Ascending aorta (tissue), 2 donors: ENCODE data around the gene GPRASP3. TPM values are rescaled to one million over a fixed set of nuclear protein-coding genes. Genes with fewer than 3 reads are reported as not detected.
A peak's percentile ranks its signal among the peaks of the same experiment; 100 is the strongest.

ENCODE experiments used
- DNase-seq, 2 donors: peaks; one replicate each; pipeline ENCODE4 v3.0.0-alpha.2; 2019; ENCODE audit warnings: low spot score in 2 of 2
- H3K27ac ChIP-seq, 2 donors: fragments of 200-600 bp; sonication (generic); one replicate each; pipeline ENCODE4 v1.5.1; 2016 to 2017; ENCODE audit warnings: mild to moderate bottlenecking in 1 of 2
- H3K27me3 ChIP-seq: fragments of 200-600 bp; sonication (generic); one replicate; pipeline ENCODE4 v1.5.1; 2017
- H3K36me3 ChIP-seq, 2 donors: fragments of 200-600 bp; sonication (generic); one replicate each; pipeline ENCODE4 v1.5.1; 2016
- H3K4me1 ChIP-seq, 2 donors: fragments of 200-600 bp; sonication (generic); one replicate each; pipeline ENCODE4 v1.5.1; 2016 to 2017; ENCODE audit warnings: mild to moderate bottlenecking in 1 of 2
- H3K4me3 ChIP-seq, 2 donors: fragments of 200-600 bp; sonication (generic); one replicate each; pipeline ENCODE4 v1.5.1; 2016 to 2017; ENCODE audit warnings: mild to moderate bottlenecking in 1 of 2
- H3K9me3 ChIP-seq, 2 donors: fragments of 200-600 bp; sonication (generic); one replicate each; pipeline ENCODE4 v1.5.1; 2016
- CTCF ChIP-seq, 3 experiments: fragments of 200-600 bp in 2 of 3; fragments of 450-650 bp in 1 of 3; sonication (generic) in 2 of 3; IDR thresholded peaks; one replicate each; pipeline ENCODE4 v1.5.1; 2016 to 2019; ENCODE audit warnings: antibody characterized with exemption in 3 of 3, mild to moderate bottlenecking in 1 of 3, moderate library complexity in 1 of 3
- intact Hi-C: fragments of 100-400 bp; cut with DNase I; formaldehyde crosslinking; loops from one replicate; pipeline ENCODE4 v1.15.1; 2023
- total RNA-seq: library from RNA; depleted of rRNA; stranded (reverse); fragments of >200 nt; gene quantifications from one replicate; pipeline ENCODE4 v1.1.0, GENCODE V29; 2016

Gene GPRASP3
- total RNA-seq, 1 donor from 2014 or later = 1.7 TPM

- TF ChIP-seq CTCF (IDR thresholded peaks at IDR 0.05) = no peak
- intact Hi-C loops = loop anchor here (5.0 to 10.0 kb wide), 3 partner anchors 51 to 251 kb away; partner anchors contain the start of genes GPRASP2 and TMSB15A
- no peak overlapping the region for H3K4me3 ChIP-seq
- no peaks in the 10 kb centered on the region for H3K27me3 ChIP-seq
- DNase-seq = peak in 1 of 2 donors; percentile 68
- H3K36me3 ChIP-seq = no peaks in the 10 kb centered on the region
- peak overlapping the region; percentile 3 to 21 for H3K27ac ChIP-seq
- H3K9me3 ChIP-seq = no peaks in the 10 kb centered on the region
- no peaks in the 10 kb centered on the region for H3K4me1 ChIP-seq
Observed at GRCh38 chrX:102765809-102766208, 45.3 kb downstream of the GPRASP3 start.

GRCh38 chrX:102767287-102767686 lies 46.7 kb downstream of the GPRASP3 start:
- no peak for DNase-seq
- H3K9me3 ChIP-seq = no peaks in the 10 kb centered on the region
- no peak for TF ChIP-seq CTCF (IDR thresholded peaks at IDR 0.05)
- no peaks in the 10 kb centered on the region for H3K4me1 ChIP-seq
- intact Hi-C loops = loop anchor here (5.0 to 10.0 kb wide), 3 partner anchors 52 to 252 kb away; partner anchors contain the start of genes GPRASP2 and TMSB15A
- no peaks in the 10 kb centered on the region for H3K27me3 ChIP-seq
- H3K27ac ChIP-seq = no peak overlapping the region
- H3K36me3 ChIP-seq = no peaks in the 10 kb centered on the region
- H3K4me3 ChIP-seq = no peak overlapping the region

GRCh38 chrX:102768987-102769761 lies 48.6 kb downstream of the GPRASP3 start:
- DNase-seq = peak; percentile 35 to 86
- H3K4me3 ChIP-seq = peak overlapping the region; percentile 52 to 54
- no peak for TF ChIP-seq CTCF (IDR thresholded peaks at IDR 0.05)
- no peaks in the 10 kb centered on the region for H3K4me1 ChIP-seq
- H3K36me3 ChIP-seq = no peaks in the 10 kb centered on the region
- no peaks in the 10 kb centered on the region for H3K27me3 ChIP-seq
- intact Hi-C loops = loop anchor here (2.0 to 10.0 kb wide), 4 partner anchors 54 to 254 kb away; partner anchors contain the start of genes GPRASP2 and TMSB15A
- H3K27ac ChIP-seq = no peak overlapping the region
- no peaks in the 10 kb centered on the region for H3K9me3 ChIP-seq

Other genes with a start within 250 kb of the GPRASP3 start
- gene TCP11X2, start 248.9 kb upstream of the GPRASP3 start, total RNA-seq = not detected
- gene TMSB15A, start 204.0 kb upstream of the GPRASP3 start, total RNA-seq = not detected
- gene ARMCX5, start 121.2 kb upstream of the GPRASP3 start, total RNA-seq = 3.6 TPM
- gene GPRASP1, start 69.3 kb upstream of the GPRASP3 start, total RNA-seq = 0.85 TPM
- 8.7 TPM for gene GPRASP2, start 8.3 kb upstream of the GPRASP3 start, total RNA-seq
- not detected for gene RAB40AL, start 216.5 kb downstream of the GPRASP3 start, total RNA-seq